HCT116 (cell line): ENCODE measurements around the gene DCTD.

Source experiments
- POLR2AphosphoS5 ChIP-seq: IDR thresholded peaks from 2 replicates; pipeline ENCODE4 v1.6.1; 2011; ENCODE audit warnings: mild to moderate bottlenecking, low read depth, low read length, moderate library complexity
- RAD21 ChIP-seq: IDR thresholded peaks from 2 replicates; pipeline ENCODE4 v1.6.1; 2012; ENCODE audit warnings: low read depth, mild to moderate bottlenecking
- TF ChIP-seq, protein P1 (sequence below), 3 experiments: fragments of 200-600 bp in 1 of 3; sonication (generic) in 1 of 3; IDR thresholded peaks in 2 of 3; conservative IDR thresholded peaks in 1 of 3; 2 replicates each; pipeline ENCODE4 v1.5.1; 2012 to 2017; ENCODE audit warnings: low read depth in 2 of 3, low read length in 2 of 3, antibody characterized with exemption in 1 of 3, borderline replicate concordance in 1 of 3, control low read depth in 1 of 3, mild to moderate bottlenecking in 1 of 3, mixed read lengths in 1 of 3, mixed run types in 1 of 3, moderate library complexity in 1 of 3; ENCODE audit not compliant: insufficient read depth in 1 of 3
- TF ChIP-seq, protein P2 (sequence below): IDR thresholded peaks from 2 replicates; pipeline ENCODE4 v1.6.1; 2012

DNA sequence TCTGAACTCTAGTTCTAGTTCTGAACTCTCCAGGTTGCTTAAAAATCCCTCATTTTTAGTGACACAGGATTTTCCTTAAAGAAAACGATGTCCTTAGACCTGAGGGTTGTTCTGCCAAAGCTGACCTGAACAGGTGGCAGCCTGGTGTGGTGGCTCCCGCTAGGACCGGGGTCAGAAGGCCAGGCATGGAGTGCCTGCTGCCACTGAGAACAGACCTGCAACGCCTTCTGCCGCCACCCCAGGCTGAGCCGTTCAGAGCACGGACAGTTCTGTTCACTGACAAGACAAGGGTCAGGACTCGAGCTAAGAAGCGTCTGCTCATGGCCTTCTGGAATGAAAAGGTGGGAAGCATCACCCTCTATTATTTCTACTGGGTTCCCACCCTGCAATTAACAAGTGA, 15.8 kb downstream of the DCTD start:
- TF ChIP-seq, protein P1, sequence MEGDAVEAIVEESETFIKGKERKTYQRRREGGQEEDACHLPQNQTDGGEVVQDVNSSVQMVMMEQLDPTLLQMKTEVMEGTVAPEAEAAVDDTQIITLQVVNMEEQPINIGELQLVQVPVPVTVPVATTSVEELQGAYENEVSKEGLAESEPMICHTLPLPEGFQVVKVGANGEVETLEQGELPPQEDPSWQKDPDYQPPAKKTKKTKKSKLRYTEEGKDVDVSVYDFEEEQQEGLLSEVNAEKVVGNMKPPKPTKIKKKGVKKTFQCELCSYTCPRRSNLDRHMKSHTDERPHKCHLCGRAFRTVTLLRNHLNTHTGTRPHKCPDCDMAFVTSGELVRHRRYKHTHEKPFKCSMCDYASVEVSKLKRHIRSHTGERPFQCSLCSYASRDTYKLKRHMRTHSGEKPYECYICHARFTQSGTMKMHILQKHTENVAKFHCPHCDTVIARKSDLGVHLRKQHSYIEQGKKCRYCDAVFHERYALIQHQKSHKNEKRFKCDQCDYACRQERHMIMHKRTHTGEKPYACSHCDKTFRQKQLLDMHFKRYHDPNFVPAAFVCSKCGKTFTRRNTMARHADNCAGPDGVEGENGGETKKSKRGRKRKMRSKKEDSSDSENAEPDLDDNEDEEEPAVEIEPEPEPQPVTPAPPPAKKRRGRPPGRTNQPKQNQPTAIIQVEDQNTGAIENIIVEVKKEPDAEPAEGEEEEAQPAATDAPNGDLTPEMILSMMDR (IDR thresholded peaks at IDR 0.05 in 2 of 3, conservative IDR thresholded peaks at IDR 0.05 in 1 of 3; ENCODE audit: borderline replicate concordance in 1 of 3, insufficient read depth in 1 of 3, low read depth in 2 of 3, low read length in 2 of 3), result no peak
- TF ChIP-seq, protein P2, sequence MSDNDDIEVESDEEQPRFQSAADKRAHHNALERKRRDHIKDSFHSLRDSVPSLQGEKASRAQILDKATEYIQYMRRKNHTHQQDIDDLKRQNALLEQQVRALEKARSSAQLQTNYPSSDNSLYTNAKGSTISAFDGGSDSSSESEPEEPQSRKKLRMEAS, result no peak
- no peak for TF ChIP-seq POLR2AphosphoS5
- no peak for TF ChIP-seq RAD21
